Mucosa of rectum (tissue), 2 donors: ENCODE results near the gene ZNF319.
A peak's percentile ranks its signal among the peaks of the same experiment; 100 is the strongest.

Experiments used
- H3K27ac ChIP-seq, 2 donors: one replicate each; pipeline ENCODE4 v1.7.0; 2013; ENCODE audit warnings: inconsistent platforms in 2 of 2, low read depth in 2 of 2, low read length in 2 of 2
- H3K27me3 ChIP-seq, 2 donors: one replicate each; pipeline ENCODE4 v1.7.0; 2013; ENCODE audit warnings: low read length in 2 of 2; ENCODE audit not compliant: control insufficient read depth in 2 of 2, insufficient read depth in 2 of 2
- H3K36me3 ChIP-seq, 2 donors: one replicate each; pipeline ENCODE4 v1.7.0; 2013; ENCODE audit warnings: low read length in 2 of 2; ENCODE audit not compliant: control insufficient read depth in 2 of 2, insufficient read depth in 2 of 2
- H3K4me1 ChIP-seq, 2 donors: one replicate each; pipeline ENCODE4 v1.7.0; 2013; ENCODE audit warnings: low read length in 2 of 2, mild to moderate bottlenecking in 1 of 2; ENCODE audit not compliant: control insufficient read depth in 2 of 2, insufficient read depth in 2 of 2
- H3K4me3 ChIP-seq, 2 donors: one replicate each; pipeline ENCODE4 v1.7.0; 2013; ENCODE audit warnings: low read length in 2 of 2
- H3K9ac ChIP-seq, 2 donors: one replicate each; pipeline ENCODE4 v1.7.0; 2013; ENCODE audit warnings: low read length in 2 of 2, low read depth in 1 of 2, mild to moderate bottlenecking in 1 of 2
- H3K9me3 ChIP-seq, 2 donors: one replicate each; pipeline ENCODE4 v1.7.0; 2013; ENCODE audit warnings: low read length in 2 of 2; ENCODE audit not compliant: control insufficient read depth in 2 of 2
- donor health status: healthy.
- donor health status: Normal muscosa, but diverticular disease.

ZNF319 gene

DNA sequence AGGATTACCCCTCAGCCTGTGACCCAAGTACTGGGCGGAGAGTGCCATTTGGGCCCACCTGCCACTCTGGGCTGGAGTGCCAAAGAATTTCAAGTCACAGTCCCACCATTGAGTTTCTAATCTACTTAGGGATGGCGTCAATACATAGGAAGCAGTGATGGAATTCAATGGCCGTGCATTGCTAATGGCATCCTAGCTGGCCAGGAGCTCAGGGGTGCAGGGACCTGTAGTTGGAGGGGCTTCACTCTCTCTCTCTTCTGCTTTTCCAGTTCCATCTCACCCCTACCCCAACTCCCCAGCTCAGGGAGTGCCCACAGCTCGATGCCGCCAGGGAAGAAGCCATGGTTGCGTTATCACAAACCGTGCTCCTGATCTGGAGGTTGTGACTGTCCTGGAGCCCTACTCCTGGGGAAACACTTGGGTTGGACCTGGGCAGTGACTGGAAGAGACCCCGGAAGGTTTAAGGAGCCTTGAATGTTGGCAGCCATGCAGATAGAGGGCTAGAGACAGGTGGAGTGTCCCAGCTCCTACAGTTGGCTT lies 27.5 kb upstream of the ZNF319 start:
- Histone ChIP-seq H3K36me3 (peaks cover 3 to 4% of the 10 kb centered on the region in 2 donors), H3K4me1 (peaks cover 37 to 50% of the 10 kb centered on the region in 2 donors), H3K4me3 (peak overlapping the region; percentile 80 to 92), H3K27ac (peak overlapping the region; percentile 95 to 96), H3K27me3 (no peaks in the 10 kb centered on the region), H3K9ac (peak overlapping the region in 1 of 2 donors; percentile 39), H3K9me3 (no peaks in the 10 kb centered on the region)

GRCh38 chr16:58027161-58027915 lies 26.9 kb upstream of the ZNF319 start:
- H3K4me3 ChIP-seq = peak overlapping the region; percentile 80 to 92
- peaks cover 3 to 4% of the 10 kb centered on the region in 2 donors for H3K36me3 ChIP-seq
- peaks cover 43 to 57% of the 10 kb centered on the region in 2 donors for H3K4me1 ChIP-seq
- H3K9me3 ChIP-seq = no peaks in the 10 kb centered on the region
- peak overlapping the region; percentile 70 to 90 for H3K9ac ChIP-seq
- no peaks in the 10 kb centered on the region for H3K27me3 ChIP-seq
- H3K27ac ChIP-seq = peak overlapping the region; percentile 95 to 96

- peak overlapping the region; percentile 80 to 92 for H3K4me3 ChIP-seq
- H3K27ac ChIP-seq = peak overlapping the region; percentile 95 to 96
- peaks cover 48 to 63% of the 10 kb centered on the region in 2 donors for H3K4me1 ChIP-seq
- peak overlapping the region; percentile 70 to 90 for H3K9ac ChIP-seq
- no peaks in the 10 kb centered on the region for H3K27me3 ChIP-seq
- peaks cover 3 to 4% of the 10 kb centered on the region in 2 donors for H3K36me3 ChIP-seq
- no peaks in the 10 kb centered on the region for H3K9me3 ChIP-seq
These were observed 26.3 kb upstream of the ZNF319 start for GRCh38 chr16:58026705-58027160.

- Histone ChIP-seq H3K4me3 (peak overlapping the region; percentile 80 to 92), H3K27me3 (no peaks in the 10 kb centered on the region), H3K27ac (peak overlapping the region; percentile 95 to 96), H3K9me3 (no peaks in the 10 kb centered on the region), H3K9ac (peak overlapping the region; percentile 70 to 90), H3K4me1 (peaks cover 48 to 65% of the 10 kb centered on the region in 2 donors), H3K36me3 (peaks cover 3 to 4% of the 10 kb centered on the region in 2 donors)
These were observed 25.8 kb upstream of the ZNF319 start for GRCh38 chr16:58026139-58026704.

GRCh38 chr16:58025351-58026138 lies 25.1 kb upstream of the ZNF319 start, which contains the start of gene MMP15:
MMP15 (plus strand) TSS chr16:58025754; CDS start chr16:58026351, 597 bp downstream.
- Histone ChIP-seq H3K9me3 (no peaks in the 10 kb centered on the region), H3K4me3 (peak within 1 kb of the TSS; percentile 80 to 92), H3K27me3 (no peaks in the 10 kb centered on the region), H3K4me1 (peaks cover 48 to 62% of the 10 kb centered on the region in 2 donors), H3K9ac (peak within 1 kb of the TSS; percentile 70 to 90), H3K27ac (peak within 1 kb of the TSS; percentile 95 to 96), H3K36me3 (peaks cover 3% of the 10 kb centered on the region in 2 donors)

DNA sequence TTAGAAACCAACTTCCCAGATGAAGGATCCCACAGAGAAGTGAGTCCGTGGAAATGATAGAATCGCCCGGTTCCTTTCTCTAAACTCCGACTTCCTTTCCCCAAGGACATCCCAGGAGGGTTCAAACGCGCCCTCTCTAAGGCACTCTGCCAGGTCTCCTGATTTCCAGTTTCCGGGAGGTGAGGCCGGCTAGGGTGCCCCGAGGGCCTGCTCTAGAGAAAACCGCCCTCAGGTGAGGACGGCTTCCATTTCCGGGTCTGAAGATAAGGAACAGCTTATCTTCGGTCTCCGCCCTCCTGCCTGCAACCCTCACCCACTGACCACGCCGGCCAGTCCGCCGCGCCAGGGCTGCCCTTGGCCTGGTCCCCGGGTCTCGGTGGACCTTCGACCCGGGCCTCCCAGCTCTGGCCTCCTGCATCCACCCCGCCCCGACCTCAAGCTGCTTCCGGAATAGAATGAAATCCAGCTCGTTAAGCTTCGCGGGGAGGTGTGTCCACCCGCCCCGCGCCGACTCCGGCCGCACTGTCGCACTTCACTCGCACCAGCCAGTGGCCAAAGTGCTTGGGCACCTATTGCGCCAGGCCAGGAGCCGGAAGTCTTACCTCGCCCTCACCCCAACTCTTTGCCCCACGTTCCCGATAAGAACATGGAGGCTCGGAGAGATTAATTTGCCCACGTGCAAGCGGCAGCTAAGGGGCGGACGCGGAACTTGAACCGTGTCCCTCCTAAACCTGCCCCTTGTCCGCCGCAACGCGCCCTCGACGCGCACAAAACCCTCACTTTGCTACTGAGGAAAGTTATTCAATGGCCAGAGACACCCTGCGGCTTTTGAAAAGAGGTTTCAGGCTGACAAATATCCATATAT lies 24.2 kb upstream of the ZNF319 start:
- peak overlapping the region; percentile 95 to 96 for H3K27ac ChIP-seq
- no peaks in the 10 kb centered on the region for H3K9me3 ChIP-seq
- H3K27me3 ChIP-seq = no peaks in the 10 kb centered on the region
- H3K9ac ChIP-seq = peak overlapping the region; percentile 68 to 90
- peaks cover 3 to 6% of the 10 kb centered on the region in 2 donors for H3K36me3 ChIP-seq
- H3K4me1 ChIP-seq = peaks cover 48 to 55% of the 10 kb centered on the region in 2 donors
- peak overlapping the region; percentile 80 to 92 for H3K4me3 ChIP-seq

- H3K4me3 ChIP-seq = peak overlapping the region; percentile 17 to 26
- H3K27ac ChIP-seq = peak overlapping the region; percentile 95 to 96
- H3K27me3 ChIP-seq = no peaks in the 10 kb centered on the region
- peaks cover 6 to 13% of the 10 kb centered on the region in 2 donors for H3K36me3 ChIP-seq
- peak overlapping the region; percentile 17 to 49 for H3K9ac ChIP-seq
- no peaks in the 10 kb centered on the region for H3K9me3 ChIP-seq
- H3K4me1 ChIP-seq = peaks cover 33 to 35% of the 10 kb centered on the region in 2 donors
These were observed 22.3 kb upstream of the ZNF319 start for GRCh38 chr16:58022601-58023371.

- no peak overlapping the region for H3K4me3 ChIP-seq
- H3K36me3 ChIP-seq = peaks cover 9 to 17% of the 10 kb centered on the region in 2 donors
- H3K27ac ChIP-seq = peak overlapping the region; percentile 95 to 96
- no peaks in the 10 kb centered on the region for H3K9me3 ChIP-seq
- H3K27me3 ChIP-seq = no peaks in the 10 kb centered on the region
- peaks cover 33 to 35% of the 10 kb centered on the region in 2 donors for H3K4me1 ChIP-seq
- peak overlapping the region in 1 of 2 donors; percentile 9 for H3K9ac ChIP-seq
These were observed 21.4 kb upstream of the ZNF319 start for GRCh38 chr16:58021661-58022551.
